ENCODE data around the gene NACC1.

NACC1 gene

GRCh38 chr19:13079542-13079986 lies 38.5 kb upstream of the NACC1 start:
- Histone ChIP-seq H3F3A (ENCODE audit: low read depth) (no peaks in the 10 kb centered on the region), H3K4me3 (ENCODE audit: low read length, poor library complexity, severe bottlenecking) (no peak overlapping the region), H3K79me2 (ENCODE audit: insufficient read depth, low read length) (no peaks in the 10 kb centered on the region), H4K20me1 (ENCODE audit: insufficient read depth, low read length, poor library complexity, severe bottlenecking) (no peaks in the 10 kb centered on the region), H3K9ac (ENCODE audit: low read depth, low read length, poor library complexity, severe bottlenecking) (no peak overlapping the region), H3K9me2 (replicated peaks; ENCODE audit: low read depth, low read length) (no peaks in the 10 kb centered on the region), H2AFZ (ENCODE audit: low read length) (no peak overlapping the region), H3K27me3 (ENCODE audit: insufficient read depth, low read length, poor library complexity, severe bottlenecking) (no peaks in the 10 kb centered on the region), H3K4me1 (ENCODE audit: insufficient read depth, low read length, poor library complexity, severe bottlenecking) (peaks cover 3% of the 10 kb centered on the region), H3K9me3 (ENCODE audit: insufficient read depth, low read depth, low read length) (no peaks in the 10 kb centered on the region), H3K4me2 (ENCODE audit: low read depth, low read length, poor library complexity, severe bottlenecking) (no peak overlapping the region), H3K36me3 (ENCODE audit: insufficient read depth, low read length) (no peaks in the 10 kb centered on the region)
- TF ChIP-seq EZH2phosphoT487 (IDR thresholded peaks at IDR 0.05; ENCODE audit: borderline replicate concordance) (no peak), CTCF (conservative IDR thresholded peaks at IDR 0.05; ENCODE audit: low read length) (no peak)

- Histone ChIP-seq H3K79me2 (ENCODE audit: insufficient read depth, low read length) (no peaks in the 10 kb centered on the region), H3K27me3 (ENCODE audit: insufficient read depth, low read length, poor library complexity, severe bottlenecking) (no peaks in the 10 kb centered on the region), H2AFZ (ENCODE audit: low read length) (no peak overlapping the region), H3K36me3 (ENCODE audit: insufficient read depth, low read length) (no peaks in the 10 kb centered on the region), H4K20me1 (ENCODE audit: insufficient read depth, low read length, poor library complexity, severe bottlenecking) (no peaks in the 10 kb centered on the region), H3K4me2 (ENCODE audit: low read depth, low read length, poor library complexity, severe bottlenecking) (no peak overlapping the region), H3K9ac (ENCODE audit: low read depth, low read length, poor library complexity, severe bottlenecking) (no peak overlapping the region), H3F3A (ENCODE audit: low read depth) (no peaks in the 10 kb centered on the region), H3K9me2 (replicated peaks; ENCODE audit: low read depth, low read length) (no peaks in the 10 kb centered on the region), H3K9me3 (ENCODE audit: insufficient read depth, low read depth, low read length) (no peaks in the 10 kb centered on the region), H3K4me1 (ENCODE audit: insufficient read depth, low read length, poor library complexity, severe bottlenecking) (peaks cover 3% of the 10 kb centered on the region), H3K4me3 (ENCODE audit: low read length, poor library complexity, severe bottlenecking) (no peak overlapping the region)
- peak; percentile 32 for TF ChIP-seq CTCF (conservative IDR thresholded peaks at IDR 0.05; ENCODE audit: low read length)
- TF ChIP-seq EZH2phosphoT487 (IDR thresholded peaks at IDR 0.05; ENCODE audit: borderline replicate concordance), result no peak
Observed at GRCh38 chr19:13082192-13083007, 35.7 kb upstream of the NACC1 start.

GRCh38 chr19:13083008-13083404 lies 35.1 kb upstream of the NACC1 start:
- Histone ChIP-seq H3K79me2 (ENCODE audit: insufficient read depth, low read length) (no peaks in the 10 kb centered on the region), H2AFZ (ENCODE audit: low read length) (no peak overlapping the region), H3K4me3 (ENCODE audit: low read length, poor library complexity, severe bottlenecking) (no peak overlapping the region), H3K9me2 (replicated peaks; ENCODE audit: low read depth, low read length) (no peaks in the 10 kb centered on the region), H3K9me3 (ENCODE audit: insufficient read depth, low read depth, low read length) (no peaks in the 10 kb centered on the region), H3K4me2 (ENCODE audit: low read depth, low read length, poor library complexity, severe bottlenecking) (no peak overlapping the region), H3K27me3 (ENCODE audit: insufficient read depth, low read length, poor library complexity, severe bottlenecking) (no peaks in the 10 kb centered on the region), H3F3A (ENCODE audit: low read depth) (no peaks in the 10 kb centered on the region), H4K20me1 (ENCODE audit: insufficient read depth, low read length, poor library complexity, severe bottlenecking) (no peaks in the 10 kb centered on the region), H3K36me3 (ENCODE audit: insufficient read depth, low read length) (no peaks in the 10 kb centered on the region), H3K4me1 (ENCODE audit: insufficient read depth, low read length, poor library complexity, severe bottlenecking) (peaks cover 3% of the 10 kb centered on the region), H3K9ac (ENCODE audit: low read depth, low read length, poor library complexity, severe bottlenecking) (no peak overlapping the region)
- TF ChIP-seq CTCF (conservative IDR thresholded peaks at IDR 0.05; ENCODE audit: low read length), result no peak
- TF ChIP-seq EZH2phosphoT487 (IDR thresholded peaks at IDR 0.05; ENCODE audit: borderline replicate concordance), result no peak

Measured in Loucy (cell line).